HG03378 (cell line): ENCODE measurements around the gene R3HCC1L.

ENCODE experiments used
- ATAC-seq: cut with Tn5 transposase; IDR thresholded peaks from one replicate; pipeline ENCODE4 v1.9.1; 2021; ENCODE audit warnings: mild to moderate bottlenecking, moderate library complexity; ENCODE audit not compliant: unreplicated experiment

The R3HCC1L gene

DNA sequence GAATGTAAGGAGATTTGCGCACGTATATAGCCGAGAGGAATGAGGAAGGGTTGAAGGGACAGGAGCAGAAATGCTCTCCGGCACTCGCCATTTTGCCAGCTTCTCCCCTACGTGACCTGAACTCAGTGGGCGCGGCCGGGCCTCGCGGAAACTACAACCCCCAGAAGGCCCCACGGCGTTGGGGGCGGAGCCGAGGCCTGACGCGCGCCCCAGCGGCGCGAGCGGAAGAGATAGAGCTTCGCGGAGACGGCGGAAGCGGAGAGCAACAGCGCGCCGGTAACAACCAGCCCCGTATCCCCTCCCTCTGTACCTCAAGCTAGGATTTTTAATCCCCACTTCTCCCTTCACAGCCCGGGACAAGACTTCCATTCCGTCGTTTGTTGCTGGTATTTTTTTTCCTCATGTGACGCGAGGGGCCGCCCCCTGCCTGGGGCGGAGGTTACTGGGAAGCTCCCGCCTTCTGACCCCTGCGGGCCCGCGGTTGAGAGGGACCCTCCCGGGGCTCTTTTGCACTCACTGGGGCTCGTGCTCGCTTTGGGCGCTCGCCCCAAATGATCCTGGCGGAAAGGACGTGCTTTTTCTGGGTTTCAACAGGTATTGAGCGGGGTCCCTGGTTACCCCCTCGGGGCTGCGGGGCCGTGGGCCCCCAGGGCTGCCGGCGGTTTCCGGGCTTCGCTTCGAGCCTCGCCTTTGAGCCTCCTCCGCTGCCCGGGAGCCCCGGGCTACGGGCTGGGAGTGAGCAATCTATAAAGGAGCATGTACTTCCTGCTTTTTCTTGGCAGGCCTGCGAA lies at the start of gene R3HCC1L:
TSS of gene R3HCC1L (plus strand) at position 227 of the 791 bp plus-strand sequence. CDS start 73,458 bp downstream, outside the sequence.
- peak; percentile 60 for ATAC-seq

DNA sequence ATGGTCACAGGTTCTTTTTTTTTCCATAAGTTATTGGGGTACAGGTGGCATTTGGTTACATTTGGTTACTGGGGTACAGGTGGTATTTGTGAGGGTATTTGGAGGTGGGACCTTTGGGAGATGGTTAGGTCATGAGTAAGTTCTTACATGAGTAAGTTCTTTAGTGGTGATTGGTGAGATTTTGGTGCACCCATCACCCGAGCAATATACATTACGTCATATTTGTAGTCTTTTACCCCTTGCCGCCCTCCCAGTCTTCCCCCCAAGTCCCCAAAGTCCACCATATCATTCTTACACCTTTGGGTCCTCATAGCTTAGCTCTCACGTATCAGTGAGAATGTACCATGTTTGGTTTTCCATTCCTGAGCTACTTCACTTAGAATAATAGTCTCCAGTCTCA lies 49.2 kb upstream of the R3HCC1L start:
- ATAC-seq, result no peak

DNA sequence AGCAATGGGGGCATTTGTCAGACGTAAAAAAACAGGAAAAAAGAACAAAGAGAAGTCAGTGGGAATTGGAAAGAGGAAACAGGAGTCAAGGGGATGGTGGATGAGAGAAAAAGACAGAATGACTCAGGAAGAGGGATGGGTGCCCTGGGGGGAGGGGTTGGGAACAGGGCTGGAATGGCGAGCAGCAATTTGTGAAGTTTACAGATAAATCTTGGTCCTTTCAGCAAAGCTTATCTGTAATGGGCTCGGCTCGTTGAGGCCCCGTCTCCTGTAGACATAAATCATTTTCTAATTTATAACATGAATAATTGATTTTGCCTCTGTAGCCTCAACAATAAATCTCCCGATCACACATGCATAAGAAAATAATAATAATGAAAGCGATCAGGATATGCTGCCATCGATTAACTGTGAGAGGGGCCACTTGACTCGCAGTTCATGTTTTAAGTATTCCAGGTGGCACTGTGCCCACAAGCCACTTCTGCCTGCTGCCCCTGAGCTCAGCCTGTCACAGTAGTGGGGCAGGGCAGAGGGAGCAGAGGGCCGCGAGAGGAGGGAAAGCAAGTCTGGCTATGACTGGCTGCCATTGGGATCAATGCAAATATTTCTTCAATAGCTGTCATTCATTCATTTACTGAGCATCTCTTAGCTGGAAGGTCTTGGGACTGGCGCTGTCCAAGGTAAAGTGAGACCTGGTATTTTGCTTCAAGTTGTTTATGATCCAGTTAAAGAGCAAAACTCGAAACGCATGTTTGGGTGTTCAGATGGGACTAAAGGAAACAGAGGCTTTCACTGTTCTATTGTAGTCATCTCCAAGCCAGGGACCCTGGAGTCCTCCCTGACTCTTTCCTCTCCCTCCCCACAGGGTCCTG lies 47.4 kb upstream of the R3HCC1L start:
- ATAC-seq, result no peak

DNA sequence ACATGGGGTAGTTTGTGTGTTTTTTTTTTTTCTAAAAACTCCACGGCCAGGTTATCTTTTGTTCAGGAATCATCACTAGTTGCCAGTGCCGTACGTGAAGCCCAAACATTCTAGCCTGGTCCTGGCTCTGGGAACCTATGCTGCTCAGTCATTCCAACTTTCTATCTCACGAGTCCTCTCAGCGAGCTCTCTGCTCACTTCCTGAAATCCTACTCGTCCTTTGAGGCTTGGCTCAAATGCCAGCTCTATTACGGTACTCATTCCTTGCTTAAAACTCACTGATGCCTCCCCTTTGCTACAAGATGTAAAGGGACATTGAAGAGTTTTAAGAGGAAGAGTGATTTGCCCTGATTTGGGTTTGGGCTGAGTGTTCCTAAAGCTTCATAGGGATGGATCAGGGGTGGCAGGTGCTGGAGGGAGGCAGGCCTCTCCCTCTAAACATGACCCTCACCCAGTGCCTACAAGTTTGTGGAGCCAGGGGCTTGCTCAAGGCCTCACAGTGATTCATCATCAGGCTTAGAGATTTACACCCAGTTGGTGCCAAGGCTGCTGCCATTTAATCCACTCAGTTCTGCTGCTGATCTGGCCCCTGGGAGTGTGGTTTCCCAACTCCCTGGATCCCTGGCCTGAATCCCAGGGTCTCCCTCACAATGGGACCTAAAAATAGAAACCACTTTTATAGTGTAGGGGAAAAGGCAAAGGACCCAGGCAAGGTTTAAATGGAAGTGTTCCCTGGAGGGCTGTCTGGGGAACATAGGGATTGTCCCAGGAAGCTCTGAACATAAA lies 46.1 kb upstream of the R3HCC1L start:
- ATAC-seq, result no peak

GRCh38 chr10:98090822-98091221 lies 43.6 kb upstream of the R3HCC1L start:
- no peak for ATAC-seq

DNA sequence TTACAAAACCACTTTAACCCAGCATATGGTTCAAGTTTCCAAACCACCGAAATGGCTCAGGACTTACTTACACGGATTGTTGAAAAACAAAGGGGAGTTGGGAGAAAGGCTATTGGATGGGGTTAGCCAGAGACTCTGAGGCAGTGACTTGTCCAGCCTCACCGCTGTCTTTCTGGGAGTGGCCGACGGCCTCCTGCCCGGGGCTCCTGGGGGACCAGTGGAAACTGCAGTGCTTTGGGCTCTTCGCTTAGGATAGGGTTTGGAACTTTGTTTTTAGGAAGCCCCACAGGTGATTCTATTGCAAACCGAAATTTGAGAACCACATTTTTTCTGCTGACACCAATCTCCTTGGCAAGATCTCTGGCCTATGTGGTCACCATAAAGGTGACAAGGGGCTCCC lies 38.1 kb upstream of the R3HCC1L start:
- no peak for ATAC-seq

DNA sequence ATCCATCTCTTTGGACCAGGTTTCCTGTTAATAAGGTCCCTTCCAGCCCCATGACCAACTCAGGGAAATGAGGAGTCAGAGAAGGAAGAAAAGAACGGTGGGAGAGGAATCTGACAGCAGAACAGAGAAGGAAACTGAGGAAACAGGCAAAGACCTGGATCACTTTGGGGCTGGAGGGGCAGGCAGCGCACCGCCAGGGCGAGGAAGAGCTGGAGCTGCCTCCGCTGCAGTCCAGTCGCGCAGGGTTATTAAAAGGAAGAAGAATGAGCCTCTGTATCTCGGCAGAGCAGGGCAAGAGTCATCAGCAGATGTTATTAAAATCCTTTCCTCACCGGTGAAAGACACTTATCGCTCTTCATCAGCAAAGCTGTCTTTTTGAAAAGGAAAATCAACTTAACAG lies 37.7 kb upstream of the R3HCC1L start:
- ATAC-seq, result no peak

- no peak for ATAC-seq
These were observed 37.3 kb upstream of the R3HCC1L start for GRCh38 chr10:98097175-98097574.

GRCh38 chr10:98097616-98098015 lies 36.8 kb upstream of the R3HCC1L start:
- no peak for ATAC-seq

- ATAC-seq, result no peak
These were observed 36.2 kb upstream of the R3HCC1L start for GRCh38 chr10:98098247-98098646.

DNA sequence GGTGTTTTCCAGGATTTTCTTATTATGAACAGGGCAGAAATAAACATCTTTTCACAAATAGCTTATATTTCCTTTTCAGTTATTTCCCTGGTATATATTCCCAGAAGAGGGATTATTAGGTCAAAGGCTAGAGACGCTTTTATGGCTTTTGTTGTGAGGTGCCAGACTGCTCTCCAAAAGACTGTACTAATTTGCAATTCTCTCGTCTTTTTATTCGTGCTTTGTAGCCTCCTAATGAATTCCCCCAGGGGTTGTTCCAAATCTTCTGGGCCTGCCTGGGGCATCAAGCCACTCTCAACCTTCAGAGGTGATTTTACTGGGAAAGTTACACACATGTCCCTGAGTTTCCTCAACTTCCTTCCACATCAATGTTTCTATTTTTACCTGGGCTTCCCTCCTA lies 34.0 kb upstream of the R3HCC1L start:
- no peak for ATAC-seq

DNA sequence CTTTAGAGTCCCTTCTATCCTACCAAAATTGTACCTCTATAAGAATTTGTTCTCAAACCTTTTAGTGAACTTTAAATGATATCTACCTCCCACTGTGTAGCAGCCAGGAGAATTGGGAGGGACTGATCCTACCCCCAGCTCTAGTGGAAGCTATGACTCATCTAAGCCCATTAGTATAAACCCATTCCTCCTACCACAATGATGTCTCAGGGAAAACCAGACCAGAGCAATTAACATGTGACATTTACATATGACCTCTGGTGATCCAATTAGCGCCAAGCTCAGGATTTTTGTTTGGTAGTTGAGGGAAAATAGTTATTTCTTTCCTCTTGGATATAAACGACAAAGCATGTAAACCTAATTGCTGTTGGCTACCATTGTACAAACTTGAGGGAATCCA lies 33.1 kb upstream of the R3HCC1L start:
- ATAC-seq, result no peak

- no peak for ATAC-seq
These were observed 30.3 kb upstream of the R3HCC1L start for GRCh38 chr10:98104125-98104524.

- ATAC-seq, result no peak
These were observed 27.9 kb upstream of the R3HCC1L start for GRCh38 chr10:98106531-98106930.

DNA sequence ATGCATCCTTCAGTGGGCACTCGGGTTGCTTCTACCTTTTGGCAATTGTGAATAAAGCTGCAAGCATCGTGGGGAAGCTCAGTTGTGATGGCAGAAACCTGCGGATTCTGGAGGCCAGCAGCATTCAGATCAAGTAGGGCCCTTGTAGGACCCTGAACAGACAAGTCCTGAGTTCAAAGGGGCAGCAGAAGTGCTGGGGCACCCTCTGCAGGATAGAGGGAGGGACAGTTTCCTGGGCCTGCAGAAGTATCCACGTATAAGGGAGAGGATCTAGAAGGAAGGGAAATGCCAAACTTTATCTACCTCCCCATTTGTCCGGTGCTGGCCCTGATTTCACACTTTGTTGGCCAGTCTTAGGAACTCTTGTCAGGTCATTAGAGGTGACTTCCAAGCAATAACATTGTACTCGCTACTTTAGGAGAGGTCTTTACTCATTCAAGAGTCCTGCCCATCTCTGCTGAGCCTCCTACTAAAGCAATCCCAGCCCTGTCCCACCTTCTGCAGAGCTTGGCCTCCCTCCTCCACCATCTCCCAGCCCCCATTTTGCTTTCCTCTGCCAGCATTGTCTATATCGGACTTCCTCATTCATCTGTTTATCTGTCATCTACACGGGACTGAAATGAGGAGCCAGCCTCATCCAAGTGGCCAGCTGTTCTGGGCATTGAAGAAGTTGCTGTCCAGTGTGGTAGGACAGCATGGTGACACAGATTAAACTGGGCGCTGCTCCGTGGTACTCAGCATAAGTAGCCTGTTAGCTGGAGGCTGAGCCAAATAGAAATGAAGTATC lies 26.6 kb upstream of the R3HCC1L start:
- ATAC-seq, result no peak

- ATAC-seq, result no peak
These were observed 24.1 kb upstream of the R3HCC1L start for GRCh38 chr10:98110356-98110755.

DNA sequence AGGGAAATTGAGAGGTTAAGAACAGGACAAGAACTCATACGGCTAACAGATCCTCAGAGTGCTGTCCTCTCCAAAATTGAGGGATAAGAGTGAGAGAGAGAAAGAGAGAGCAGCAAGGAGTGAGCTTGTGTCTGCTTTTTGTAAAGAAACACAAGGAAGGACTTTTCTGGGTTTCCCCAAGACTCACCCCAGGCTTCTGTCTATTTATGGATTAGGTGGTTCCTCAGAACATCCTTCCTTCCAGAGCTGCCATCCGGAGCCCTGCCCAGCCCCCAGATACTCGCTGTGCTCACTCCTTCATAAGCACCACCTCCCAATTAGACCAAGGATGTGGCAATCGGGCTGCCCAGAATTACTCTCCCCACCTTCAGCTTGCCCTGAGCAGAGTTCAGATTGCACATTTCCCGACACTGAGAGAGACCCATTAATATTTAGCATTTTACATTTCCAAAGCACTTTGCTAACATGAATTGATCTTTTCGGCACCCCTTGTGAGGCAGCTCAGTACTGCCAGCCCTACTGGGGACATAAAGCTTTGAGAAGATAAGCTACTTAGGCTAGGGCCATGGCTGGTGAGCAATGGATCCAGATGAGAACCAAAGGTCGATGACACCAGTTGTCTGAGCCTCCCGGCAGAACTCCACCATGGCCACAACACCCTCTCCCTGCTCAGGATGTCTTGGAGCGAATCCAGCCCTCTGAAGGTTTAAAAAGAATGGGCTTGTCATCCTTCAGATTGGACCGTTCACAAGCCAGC lies 19.2 kb upstream of the R3HCC1L start:
- no peak for ATAC-seq

- no peak for ATAC-seq
These were observed 14.6 kb upstream of the R3HCC1L start for GRCh38 chr10:98119891-98120290.

DNA sequence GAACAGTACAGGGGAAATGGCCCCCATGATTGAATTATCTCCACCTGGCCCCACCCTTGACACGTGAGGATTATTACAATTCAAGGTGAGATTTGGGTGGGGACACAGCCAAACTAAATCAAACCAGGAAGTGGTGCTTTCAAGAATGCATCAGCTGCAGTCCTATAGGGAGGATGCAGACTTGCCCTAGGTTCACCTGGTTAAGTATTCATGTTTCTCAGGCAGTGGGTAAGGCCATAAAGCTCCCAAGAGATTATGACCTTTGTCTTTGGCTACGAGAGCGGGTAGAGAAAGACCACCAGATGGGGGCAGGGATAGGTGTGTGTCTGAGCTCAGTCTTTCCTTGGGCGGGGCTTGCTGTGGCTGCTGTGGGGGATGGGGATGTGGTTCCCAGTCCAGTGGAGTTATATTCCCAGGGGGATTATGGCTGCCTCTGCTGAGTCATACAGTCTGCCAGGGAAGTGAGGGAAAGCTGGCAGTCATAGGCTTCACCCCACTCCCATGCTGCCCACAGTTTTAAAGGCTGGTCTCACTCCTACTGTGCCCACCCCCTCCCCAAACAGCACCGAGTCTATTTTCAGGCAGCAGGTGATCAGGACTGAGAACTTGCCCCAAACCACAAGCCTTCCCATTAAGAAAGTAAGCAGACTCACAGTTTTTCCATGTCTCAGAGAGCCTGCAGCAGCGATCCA lies 8.4 kb upstream of the R3HCC1L start:
- no peak for ATAC-seq
